HL-60 (cell line): ENCODE data around the gene FHL1.
"Not testable (repeated sequence)": the region's sequence is repeated elsewhere in the genome, so short reads cannot be mapped to it uniquely, and the experiment has no call there.

Source experiments
- DNase-seq, 2 experiments: peaks; one replicate each; pipeline ENCODE4 v3.0.0-alpha.2; 2010 to 2020; ENCODE audit warnings: low read depth in 1 of 2, low spot score in 1 of 2
- H3K27ac ChIP-seq: fragments of 250-450 bp; sonication (Bioruptor Pico); replicated peaks from 2 replicates; pipeline ENCODE4 v1.5.1; 2020; ENCODE audit warnings: mild to moderate bottlenecking, moderate library complexity
- H3K27me3 ChIP-seq: fragments of 250-450 bp; sonication (Bioruptor Pico); 2 replicates; pipeline ENCODE4 v1.5.1; 2021; ENCODE audit warnings: mild to moderate bottlenecking, moderate library complexity; ENCODE audit not compliant: insufficient read depth, poor library complexity, severe bottlenecking
- H3K4me3 ChIP-seq: replicated peaks from 2 replicates; pipeline ENCODE4 v1.5.1; 2011; ENCODE audit warnings: mild to moderate bottlenecking, control low read depth, low read length; ENCODE audit not compliant: insufficient read depth
- CTCF ChIP-seq: IDR thresholded peaks from one replicate; pipeline ENCODE4 v1.5.1; 2011; ENCODE audit warnings: low read length, control low read depth, inconsistent platforms; ENCODE audit not compliant: insufficient read depth
- GABPA ChIP-seq: IDR thresholded peaks from 2 replicates; pipeline ENCODE4 v1.6.1; 2012; ENCODE audit warnings: low read depth
- POLR2AphosphoS5 ChIP-seq: IDR thresholded peaks from 2 replicates; pipeline ENCODE4 v1.6.1; 2012; ENCODE audit warnings: low read depth
- SPI1 ChIP-seq: IDR thresholded peaks from 2 replicates; pipeline ENCODE4 v1.6.1; 2012; ENCODE audit warnings: low read depth, mild to moderate bottlenecking, borderline replicate concordance
- TF ChIP-seq, protein P1 (sequence below): IDR thresholded peaks from 2 replicates; pipeline ENCODE4 v1.6.1; 2012; ENCODE audit warnings: low read depth; ENCODE audit not compliant: insufficient replicate concordance

FHL1 gene

DNA sequence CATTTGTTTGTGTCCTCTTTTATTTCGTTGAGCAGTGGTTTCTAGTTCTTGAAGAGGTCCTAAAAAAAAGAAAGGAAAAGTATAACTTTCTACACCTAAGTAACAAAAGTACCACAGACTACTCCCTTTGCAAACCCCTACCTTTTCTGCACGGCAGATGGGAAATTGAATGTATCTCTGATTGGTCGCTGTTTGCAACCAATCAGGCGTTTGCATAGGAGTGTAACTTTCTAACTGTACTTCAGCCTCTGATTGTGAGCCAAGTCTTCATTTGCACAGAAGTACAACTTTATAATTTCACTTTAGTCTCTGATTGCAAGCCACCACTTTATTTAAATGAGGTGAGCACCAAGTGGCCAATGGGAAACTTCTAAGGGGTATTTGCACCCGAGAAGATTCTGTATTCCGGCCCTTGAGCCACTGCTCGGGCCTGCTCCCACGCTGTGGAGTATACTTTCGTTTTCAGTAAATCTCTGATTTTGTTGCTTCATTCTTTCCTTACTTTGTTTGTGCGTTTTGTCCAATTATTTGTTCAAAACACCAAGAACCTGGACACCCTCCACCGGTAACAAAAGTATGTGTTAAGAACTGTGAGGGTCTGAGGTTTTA is 40.3 kb upstream of the FHL1 start:
- no peak for DNase-seq
- Histone ChIP-seq H3K4me3 (no peak overlapping the region), H3K27ac (no peak overlapping the region), H3K27me3 (no peaks in the 10 kb centered on the region)
- TF ChIP-seq, protein P1, sequence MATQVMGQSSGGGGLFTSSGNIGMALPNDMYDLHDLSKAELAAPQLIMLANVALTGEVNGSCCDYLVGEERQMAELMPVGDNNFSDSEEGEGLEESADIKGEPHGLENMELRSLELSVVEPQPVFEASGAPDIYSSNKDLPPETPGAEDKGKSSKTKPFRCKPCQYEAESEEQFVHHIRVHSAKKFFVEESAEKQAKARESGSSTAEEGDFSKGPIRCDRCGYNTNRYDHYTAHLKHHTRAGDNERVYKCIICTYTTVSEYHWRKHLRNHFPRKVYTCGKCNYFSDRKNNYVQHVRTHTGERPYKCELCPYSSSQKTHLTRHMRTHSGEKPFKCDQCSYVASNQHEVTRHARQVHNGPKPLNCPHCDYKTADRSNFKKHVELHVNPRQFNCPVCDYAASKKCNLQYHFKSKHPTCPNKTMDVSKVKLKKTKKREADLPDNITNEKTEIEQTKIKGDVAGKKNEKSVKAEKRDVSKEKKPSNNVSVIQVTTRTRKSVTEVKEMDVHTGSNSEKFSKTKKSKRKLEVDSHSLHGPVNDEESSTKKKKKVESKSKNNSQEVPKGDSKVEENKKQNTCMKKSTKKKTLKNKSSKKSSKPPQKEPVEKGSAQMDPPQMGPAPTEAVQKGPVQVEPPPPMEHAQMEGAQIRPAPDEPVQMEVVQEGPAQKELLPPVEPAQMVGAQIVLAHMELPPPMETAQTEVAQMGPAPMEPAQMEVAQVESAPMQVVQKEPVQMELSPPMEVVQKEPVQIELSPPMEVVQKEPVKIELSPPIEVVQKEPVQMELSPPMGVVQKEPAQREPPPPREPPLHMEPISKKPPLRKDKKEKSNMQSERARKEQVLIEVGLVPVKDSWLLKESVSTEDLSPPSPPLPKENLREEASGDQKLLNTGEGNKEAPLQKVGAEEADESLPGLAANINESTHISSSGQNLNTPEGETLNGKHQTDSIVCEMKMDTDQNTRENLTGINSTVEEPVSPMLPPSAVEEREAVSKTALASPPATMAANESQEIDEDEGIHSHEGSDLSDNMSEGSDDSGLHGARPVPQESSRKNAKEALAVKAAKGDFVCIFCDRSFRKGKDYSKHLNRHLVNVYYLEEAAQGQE, result no peak
- no peak for TF ChIP-seq POLR2AphosphoS5
- TF ChIP-seq CTCF, result no peak

- not testable (repeated sequence) for DNase-seq, H3K27ac ChIP-seq, H3K4me3 ChIP-seq, H3K27me3 ChIP-seq
These were observed 38.4 kb upstream of the FHL1 start for GRCh38 chrX:136108905-136109304.

GRCh38 chrX:136112286-136112685 is 35.0 kb upstream of the FHL1 start:
- no peaks in the 10 kb centered on the region for H3K27me3 ChIP-seq
- TF ChIP-seq, protein P1, result no peak
- TF ChIP-seq POLR2AphosphoS5 (no peak), SPI1 (no peak), GABPA (no peak), CTCF (no peak)
- no peak overlapping the region for H3K27ac ChIP-seq
- H3K4me3 ChIP-seq, result no peak overlapping the region
- DNase-seq, result no peak

DNA sequence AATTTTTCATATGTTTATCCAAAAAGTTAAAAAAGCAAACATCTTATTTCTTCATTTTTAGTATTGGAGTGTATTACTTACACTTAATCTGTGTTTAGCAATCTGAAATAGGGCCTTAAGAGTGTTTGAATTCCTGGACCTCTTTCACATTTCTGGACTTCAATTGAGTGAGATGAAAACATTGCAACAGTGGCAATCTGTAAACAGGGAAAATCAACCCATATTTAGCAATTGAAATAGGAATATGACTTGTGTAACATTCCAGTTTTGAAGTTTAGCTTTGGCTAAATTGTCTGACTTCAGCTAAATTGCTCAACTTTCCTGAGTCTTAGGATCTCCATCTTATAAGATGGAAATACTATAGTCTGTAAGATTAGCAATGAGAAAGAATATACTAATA is 34.6 kb upstream of the FHL1 start:
- Histone ChIP-seq H3K4me3 (no peak overlapping the region), H3K27me3 (no peaks in the 10 kb centered on the region), H3K27ac (no peak overlapping the region)
- TF ChIP-seq POLR2AphosphoS5, result no peak
- no peak for TF ChIP-seq GABPA
- TF ChIP-seq SPI1, result no peak
- TF ChIP-seq, protein P1, result no peak
- no peak for TF ChIP-seq CTCF
- no peak for DNase-seq
